IMR-90 (cell line): Measurements from ENCODE around the gene DCTN1. TPM values are rescaled to one million over a fixed set of nuclear protein-coding genes. Genes with fewer than 3 reads are reported as not detected.

Source experiments
- ATAC-seq: fragments of 200-7000 bp; cut with Tn5 transposase; 2 replicates; pipeline ENCODE4 v1.9.1; 2020; ENCODE audit warnings: low read depth, mild to moderate bottlenecking, moderate library complexity
- BruUV-seq: library from RNA; stranded (reverse); fragments of 400-500 nt; replicated peaks from 2 replicates; lab custom pipeline; 2021; lab: Mats Ljungman, UMichigan
- CTCF ChIA-PET: fragments of 300-600 bp; formaldehyde crosslinking; extraction: SDS; loops from one replicate; lab custom pipeline; 2021; ENCODE audit warnings: antibody characterized with exemption; lab: Yijun Ruan, JAX
- POLR2A ChIA-PET: fragments of 300-600 bp; sonication (Branson Sonifier 250); formaldehyde crosslinking; loops from one replicate; lab custom pipeline; 2022; ENCODE audit warnings: antibody characterized with exemption; ENCODE audit not compliant: unreplicated experiment; lab: Charles Lee
- DNase-seq: peaks from one replicate; pipeline ENCODE4 v3.0.0; 2013
- H2AFZ ChIP-seq: replicated peaks from 2 replicates; pipeline ENCODE3; 2013; ENCODE audit warnings: low read length, mild to moderate bottlenecking; ENCODE audit not compliant: poor library complexity
- H2AK5ac ChIP-seq: 2 replicates; pipeline ENCODE4 v1.6.1; 2013; ENCODE audit warnings: low read depth, low read length, inconsistent platforms
- H2AK9ac ChIP-seq: replicated peaks from 2 replicates; pipeline ENCODE3; 2013; ENCODE audit warnings: mild to moderate bottlenecking, low read depth, low read length, moderate library complexity; ENCODE audit not compliant: poor library complexity
- H2BK120ac ChIP-seq: 2 replicates; pipeline ENCODE4 v1.6.1; 2013; ENCODE audit warnings: low read depth, low read length, inconsistent platforms
- H2BK15ac ChIP-seq: 3 replicates; pipeline ENCODE4 v1.6.1; 2013; ENCODE audit warnings: low read depth, low read length, inconsistent platforms
- H2BK20ac ChIP-seq: 2 replicates; pipeline ENCODE4 v1.6.1; 2013; ENCODE audit warnings: low read depth, mild to moderate bottlenecking, inconsistent platforms, low read length, moderate library complexity
- H2BK5ac ChIP-seq: 2 replicates; pipeline ENCODE4 v1.6.1; 2013; ENCODE audit warnings: mild to moderate bottlenecking, low read depth, low read length, inconsistent platforms; ENCODE audit not compliant: poor library complexity, severe bottlenecking
- H3K14ac ChIP-seq: replicated peaks from 2 replicates; pipeline ENCODE4 v1.6.1; 2013; ENCODE audit warnings: low read depth, low read length, inconsistent platforms
- H3K18ac ChIP-seq: 2 replicates; pipeline ENCODE4 v1.6.1; 2013; ENCODE audit warnings: low read depth, low read length, control low read depth
- H3K23ac ChIP-seq: 2 replicates; pipeline ENCODE4 v1.6.1; 2013; ENCODE audit warnings: low read depth, low read length, inconsistent platforms
- H3K27ac ChIP-seq: 2 replicates; pipeline ENCODE4 v1.5.1; 2013; ENCODE audit warnings: mild to moderate bottlenecking, control low read depth, low read length; ENCODE audit not compliant: insufficient read depth
- H3K27me3 ChIP-seq: 2 replicates; pipeline ENCODE4 v1.6.1; 2013; ENCODE audit warnings: low read length; ENCODE audit not compliant: control insufficient read depth, insufficient read depth
- H3K36me3 ChIP-seq: 2 replicates; pipeline ENCODE4 v1.6.1; 2013; ENCODE audit warnings: low read length, mixed read lengths; ENCODE audit not compliant: control insufficient read depth, insufficient read depth
- H3K4ac ChIP-seq: 2 replicates; pipeline ENCODE4 v1.6.1; 2013; ENCODE audit warnings: low read depth, low read length, inconsistent platforms
- H3K4me1 ChIP-seq: 2 replicates; pipeline ENCODE4 v1.6.1; 2013; ENCODE audit warnings: low read length, mixed read lengths; ENCODE audit not compliant: control insufficient read depth, insufficient read depth
- H3K4me2 ChIP-seq: 2 replicates; pipeline ENCODE4 v1.6.1; 2013; ENCODE audit warnings: low read depth, mild to moderate bottlenecking, control low read depth, low read length, moderate library complexity
- H3K4me3 ChIP-seq: 2 replicates; pipeline ENCODE4 v1.5.1; 2013; ENCODE audit warnings: low read depth, mild to moderate bottlenecking, control low read depth, low read length, moderate library complexity; ENCODE audit not compliant: insufficient read depth
- H3K56ac ChIP-seq: 2 replicates; pipeline ENCODE4 v1.6.1; 2013; ENCODE audit warnings: low read length, inconsistent platforms; ENCODE audit not compliant: insufficient read depth; ENCODE audit errors: extremely low read depth
- H3K79me1 ChIP-seq, 2 experiments: 2 replicates each; pipeline ENCODE4 v1.6.1; 2013; ENCODE audit warnings: low read length in 2 of 2, inconsistent platforms in 1 of 2, low read depth in 1 of 2
- H3K9ac ChIP-seq: 2 replicates; pipeline ENCODE4 v1.6.1; 2013; ENCODE audit warnings: low read depth, low read length, control low read depth
- H3K9me1 ChIP-seq: 2 replicates; pipeline ENCODE4 v1.6.1; 2013; ENCODE audit warnings: low read length, inconsistent platforms; ENCODE audit not compliant: insufficient read depth
- H3K9me3 ChIP-seq: 2 replicates; pipeline ENCODE4 v1.6.1; 2013; ENCODE audit warnings: low read length; ENCODE audit not compliant: control insufficient read depth, insufficient read depth
- H4K20me1 ChIP-seq: 2 replicates; pipeline ENCODE4 v1.6.1; 2013; ENCODE audit warnings: low read length, inconsistent platforms; ENCODE audit not compliant: insufficient read depth
- H4K5ac ChIP-seq: 2 replicates; pipeline ENCODE4 v1.6.1; 2013; ENCODE audit warnings: mild to moderate bottlenecking, low read depth, low read length, control low read depth
- H4K8ac ChIP-seq, 2 experiments: 2 replicates each; pipeline ENCODE4 v1.6.1; 2013; ENCODE audit warnings: low read depth in 2 of 2, low read length in 2 of 2, control low read depth in 1 of 2, inconsistent platforms in 1 of 2
- H4K91ac ChIP-seq: 2 replicates; pipeline ENCODE4 v1.6.1; 2013; ENCODE audit warnings: low read depth, low read length, inconsistent platforms; ENCODE audit not compliant: insufficient read depth
- BHLHE40 ChIP-seq: fragments of 150-350 bp; IDR thresholded peaks from 2 replicates; pipeline ENCODE4 v1.6.1; 2016; ENCODE audit warnings: mild to moderate bottlenecking, low read depth, low read length
- CEBPB ChIP-seq: IDR thresholded peaks from 2 replicates; pipeline ENCODE4 v1.6.1; 2012; ENCODE audit warnings: low read depth, low read length, improper control_type of control experiment
- CHD1 ChIP-seq: IDR thresholded peaks from 2 replicates; pipeline ENCODE4 v1.6.1; 2012; ENCODE audit warnings: low read depth, low read length, improper control_type of control experiment
- FOS ChIP-seq: fragments of 150-350 bp; IDR thresholded peaks from 2 replicates; pipeline ENCODE4 v1.6.1; 2016; ENCODE audit warnings: low read depth, low read length
- MAFK ChIP-seq: IDR thresholded peaks from 2 replicates; pipeline ENCODE4 v1.6.1; 2012; ENCODE audit warnings: low read depth, low read length, improper control_type of control experiment
- MXI1 ChIP-seq: IDR thresholded peaks from 2 replicates; pipeline ENCODE4 v1.6.1; 2012; ENCODE audit warnings: low read depth, mild to moderate bottlenecking, low read length, moderate library complexity, borderline replicate concordance
- NFE2L2 ChIP-seq: fragments of 150-350 bp; IDR thresholded peaks from 2 replicates; pipeline ENCODE4 v1.6.1; 2016; ENCODE audit warnings: low read depth, mild to moderate bottlenecking, low read length
- SMC3 ChIP-seq: fragments of 150-350 bp; IDR thresholded peaks from 2 replicates; pipeline ENCODE4 v1.6.1; 2016; ENCODE audit warnings: low read depth, mild to moderate bottlenecking, antibody characterized with exemption, low read length, moderate library complexity
- WGBS, 2 experiments: methylation state at CpG; one replicate each; pipeline versions ENCODE4 v1.1.5 to v1.1.7; 2013; ENCODE audit warnings: missing lambda C conversion rate in 2 of 2; ENCODE audit not compliant: insufficient read length in 1 of 2; ENCODE audit errors: extremely low coverage in 2 of 2; 5-methylcytosine and 5-hydroxymethylcytosine counted together
- dilution Hi-C: fragments of 300-500 bp; cut with HindIII; formaldehyde crosslinking; loops from one replicate; pipeline ENCODE4 v1.14.3; 2018; ENCODE audit warnings: low sequenced_read_pairs; ENCODE audit not compliant: unreplicated experiment
- in situ Hi-C: fragments of 300-500 bp; cut with MboI; formaldehyde crosslinking; loops from 3 replicates; pipeline ENCODE4 v1.14.3; 2019; ENCODE audit warnings: low sequenced_read_pairs, inconsistent platforms, mixed read lengths
- intact Hi-C: fragments of 100-400 bp; cut with micrococcal nuclease; formaldehyde crosslinking; loops from 2 replicates; pipeline ENCODE4 v1.10.0; 2022
- polyA plus RNA-seq, 3 experiments: library from polyadenylated mRNA; depleted of rRNA; stranded (reverse); fragments of >200 nt; gene quantifications; 2 replicates each; pipeline ENCODE4 v1.2.3, GENCODE V29; 2012; ENCODE audit warnings: low replicate concordance in 1 of 3
- total RNA-seq: library from RNA; depleted of rRNA; stranded (reverse); fragments of >200 nt; gene quantifications from 2 replicates; pipeline ENCODE4 v1.2.3, GENCODE V29; 2012
- TF ChIP-seq, protein P1 (sequence below): conservative IDR thresholded peaks from 2 replicates; pipeline ENCODE4 v1.5.1; 2012; ENCODE audit warnings: mild to moderate bottlenecking, low read depth, low read length, improper control_type of control experiment

DCTN1 gene
- total and polyA plus RNA-seq, 2 of the 4 experiments (the other 2 are of a cell fraction) = 136 to 204 TPM

DNA sequence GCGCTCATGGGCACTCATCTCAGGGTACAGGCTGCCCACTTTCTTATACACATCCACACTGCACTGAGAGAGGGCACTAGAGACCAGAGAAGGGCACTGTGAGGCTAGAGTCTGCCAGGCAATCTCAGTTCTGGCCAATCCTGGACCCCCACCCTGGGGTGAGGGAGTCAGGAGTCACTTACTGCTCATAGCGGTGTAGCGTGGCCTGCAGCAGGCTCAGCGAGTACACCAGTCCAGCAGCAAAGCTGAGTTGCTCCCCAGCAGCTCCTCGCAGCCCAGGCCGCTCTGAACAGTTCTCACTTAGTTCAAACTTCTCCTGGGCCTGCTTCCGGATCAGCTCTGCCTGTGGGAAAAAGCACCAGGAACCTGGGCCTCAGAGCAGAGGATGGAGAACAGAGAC, 12.3 kb downstream of the DCTN1 start:
- Histone ChIP-seq H3K36me3 (peaks cover 87% of the 10 kb centered on the region), H3K27ac (no peak overlapping the region), H2AFZ (no peak overlapping the region), H2BK120ac (no peak overlapping the region), H3K23ac (no peak overlapping the region), H3K9ac (no peak overlapping the region), H3K9me1 (no peaks in the 10 kb centered on the region), H2AK9ac (no peak overlapping the region), H3K18ac (no peak overlapping the region), H2AK5ac (no peak overlapping the region), H4K8ac (no peak overlapping the region), H3K4me1 (no peaks in the 10 kb centered on the region), H3K9me3 (no peaks in the 10 kb centered on the region), H4K91ac (no peak overlapping the region), H4K5ac (no peak overlapping the region), H3K27me3 (no peaks in the 10 kb centered on the region), H3K4me3 (no peak overlapping the region), H2BK20ac (no peak overlapping the region), H2BK5ac (no peak overlapping the region), H3K56ac (no peak overlapping the region), H4K20me1 (peaks cover 10% of the 10 kb centered on the region), H2BK15ac (no peak overlapping the region), H3K4me2 (no peak overlapping the region), H3K14ac (no peak overlapping the region), H3K79me1 (peaks cover 2 to 4% of the 10 kb centered on the region in 2 experiments; a peak in 2 of 4 replicates), H3K4ac (no peak overlapping the region)
- ATAC-seq = no peak
- ChIA-PET CTCF (interaction anchor here (0.6 kb wide), 1 partner anchor 97 kb away, joined by 4 read pairs; no protein-coding TSS in a partner anchor), POLR2A (no interaction called here)
- no peak for DNase-seq
- no CpG with 5 or more reads among the region's 7 CpGs for WGBS, 2 experiments
- TF ChIP-seq CHD1 (no peak), NFE2L2 (no peak), CEBPB (no peak), MXI1 (no peak), MAFK (no peak), FOS (no peak), SMC3 (no peak), BHLHE40 (no peak)
- TF ChIP-seq, protein P1, sequence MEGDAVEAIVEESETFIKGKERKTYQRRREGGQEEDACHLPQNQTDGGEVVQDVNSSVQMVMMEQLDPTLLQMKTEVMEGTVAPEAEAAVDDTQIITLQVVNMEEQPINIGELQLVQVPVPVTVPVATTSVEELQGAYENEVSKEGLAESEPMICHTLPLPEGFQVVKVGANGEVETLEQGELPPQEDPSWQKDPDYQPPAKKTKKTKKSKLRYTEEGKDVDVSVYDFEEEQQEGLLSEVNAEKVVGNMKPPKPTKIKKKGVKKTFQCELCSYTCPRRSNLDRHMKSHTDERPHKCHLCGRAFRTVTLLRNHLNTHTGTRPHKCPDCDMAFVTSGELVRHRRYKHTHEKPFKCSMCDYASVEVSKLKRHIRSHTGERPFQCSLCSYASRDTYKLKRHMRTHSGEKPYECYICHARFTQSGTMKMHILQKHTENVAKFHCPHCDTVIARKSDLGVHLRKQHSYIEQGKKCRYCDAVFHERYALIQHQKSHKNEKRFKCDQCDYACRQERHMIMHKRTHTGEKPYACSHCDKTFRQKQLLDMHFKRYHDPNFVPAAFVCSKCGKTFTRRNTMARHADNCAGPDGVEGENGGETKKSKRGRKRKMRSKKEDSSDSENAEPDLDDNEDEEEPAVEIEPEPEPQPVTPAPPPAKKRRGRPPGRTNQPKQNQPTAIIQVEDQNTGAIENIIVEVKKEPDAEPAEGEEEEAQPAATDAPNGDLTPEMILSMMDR = no peak
- no TSS peak for BruUV-seq
- dilution Hi-C loops = no loop called here
- intact Hi-C loops = no loop called here
- in situ Hi-C loops = no loop called here
